GM03348 (cell line): ENCODE data around the gene PAAF1.

ENCODE experiments used
- DNase-seq: peaks from one replicate; pipeline ENCODE4 v3.0.0; 2012; ENCODE audit warnings: low spot score

Gene PAAF1

GRCh38 chr11:73945396-73945795 is 68.6 kb downstream of the PAAF1 start:
- no peak for DNase-seq

- no peak for DNase-seq
These were observed 70.1 kb downstream of the PAAF1 start for GRCh38 chr11:73946798-73947458.

GRCh38 chr11:73949246-73949645 is 72.4 kb downstream of the PAAF1 start:
- no peak for DNase-seq

- DNase-seq: no peak
These were observed 73.1 kb downstream of the PAAF1 start for GRCh38 chr11:73949912-73950311.

GRCh38 chr11:73950869-73951710 is 74.3 kb downstream of the PAAF1 start, which contains the start of gene DNAJB13:
TSS of gene DNAJB13 (plus strand) at chr11:73951026. CDS start at chr11:73951070, 44 bp downstream.
- DNase-seq: peak; percentile 60

GRCh38 chr11:73951797-73952196 is 75.0 kb downstream of the PAAF1 start:
- DNase-seq: no peak

GRCh38 chr11:73956876-73957653 is 80.3 kb downstream of the PAAF1 start:
- DNase-seq: no peak

GRCh38 chr11:73957654-73958361 is 81.0 kb downstream of the PAAF1 start:
- DNase-seq: no peak

- DNase-seq: no peak
These were observed 81.8 kb downstream of the PAAF1 start for GRCh38 chr11:73958521-73959141.

GRCh38 chr11:73961321-73961720 is 84.5 kb downstream of the PAAF1 start:
- DNase-seq: peak; percentile 43

GRCh38 chr11:73962101-73962705 is 85.4 kb downstream of the PAAF1 start:
- DNase-seq: no peak

GRCh38 chr11:73963861-73964260 is 87.1 kb downstream of the PAAF1 start:
- no peak for DNase-seq

GRCh38 chr11:73965076-73965763 is 88.4 kb downstream of the PAAF1 start:
- peak; percentile 55 for DNase-seq

GRCh38 chr11:73965764-73966121 is 88.9 kb downstream of the PAAF1 start:
- DNase-seq: no peak

- DNase-seq: no peak
These were observed 91.7 kb downstream of the PAAF1 start for GRCh38 chr11:73968356-73968966.

GRCh38 chr11:73969091-73969490 is 92.3 kb downstream of the PAAF1 start:
- DNase-seq: no peak

GRCh38 chr11:73969991-73970800 is 93.4 kb downstream of the PAAF1 start:
- DNase-seq: no peak

GRCh38 chr11:73971175-73971719 is 94.4 kb downstream of the PAAF1 start:
- no peak for DNase-seq

GRCh38 chr11:73972187-73972586 is 95.4 kb downstream of the PAAF1 start:
- no peak for DNase-seq
